GM12878 (cell line): ENCODE measurements around the gene INPP5D. TPM values are rescaled to one million over a fixed set of nuclear protein-coding genes. Genes with fewer than 3 reads are reported as not detected.

Source experiments
- ATAC-seq: fragments of 200-7000 bp; cut with Tn5 transposase; 3 replicates; pipeline ENCODE4 v1.9.1; 2020; ENCODE audit warnings: mild to moderate bottlenecking, moderate library complexity
- BruUV-seq: library from RNA; stranded (reverse); fragments of 400-500 nt; replicated peaks from 2 replicates; lab custom pipeline; 2021; lab: Mats Ljungman, UMichigan
- CTCF ChIA-PET: fragments of 300-600 bp; sonication (Branson Sonifier 250); formaldehyde crosslinking; extraction: SDS; loops from one replicate; lab custom pipeline; 2021; ENCODE audit warnings: inconsistent platforms; lab: Yijun Ruan, JAX
- POLR2A ChIA-PET: fragments of 350-600 bp; formaldehyde crosslinking; extraction: SDS; loops from one replicate; lab custom pipeline; 2021; ENCODE audit warnings: inconsistent platforms; lab: Charles Lee
- RAD21 ChIA-PET: fragments of 300-600 bp; sonication (Branson Sonifier 250); formaldehyde crosslinking; loops from one replicate; lab custom pipeline; 2023; ENCODE audit warnings: antibody characterized with exemption; ENCODE audit not compliant: unreplicated experiment; lab: Charles Lee
- SMC1A ChIA-PET: fragments of 300-600 bp; sonication (Branson Sonifier 250); formaldehyde crosslinking; loops from one replicate; lab custom pipeline; 2023; ENCODE audit not compliant: unreplicated experiment, uncharacterized antibody; lab: Charles Lee
- DNase-seq: peaks from one replicate; pipeline ENCODE4 v3.0.0-alpha.2; 2011; ENCODE audit warnings: low read depth, low spot score
- FAIRE-seq: peaks from 3 replicates; lab custom pipeline; 2011; peaks lifted over from hg19 to GRCh38; lab: Jason Lieb, UNC
- H2AFZ ChIP-seq: 2 replicates; pipeline ENCODE4 v1.6.0; 2011; ENCODE audit warnings: low read depth, low read length, control low read depth; ENCODE audit not compliant: control insufficient read depth
- H3K27ac ChIP-seq: 2 replicates; pipeline ENCODE4 v1.5.1; 2011; ENCODE audit warnings: control low read depth; ENCODE audit not compliant: control insufficient read depth, insufficient read depth
- H3K27me3 ChIP-seq, 2 experiments: replicated peaks in 1 of 2; 2 replicates each; pipeline versions ENCODE4 v1.6.0 to v1.6.1; 2011; ENCODE audit warnings: low read length in 1 of 2; ENCODE audit not compliant: control insufficient read depth in 2 of 2, insufficient read depth in 2 of 2
- H3K36me3 ChIP-seq, 2 experiments: 2 replicates each; pipeline ENCODE4 v1.5.1; 2011; ENCODE audit warnings: low read length in 1 of 2; ENCODE audit not compliant: control insufficient read depth in 2 of 2, insufficient read depth in 2 of 2
- H3K4me1 ChIP-seq: 2 replicates; pipeline ENCODE4 v1.6.1; 2011; ENCODE audit warnings: mild to moderate bottlenecking, low read length, moderate library complexity, mixed read lengths; ENCODE audit not compliant: control insufficient read depth, insufficient read depth
- H3K4me2 ChIP-seq: 2 replicates; pipeline ENCODE4 v1.6.0; 2011; ENCODE audit warnings: control low read depth; ENCODE audit not compliant: control insufficient read depth, insufficient read depth
- H3K4me3 ChIP-seq: fragments of 200-600 bp; sonication (generic); 2 replicates; pipeline ENCODE4 v1.5.1; 2016
- H3K79me2 ChIP-seq: 2 replicates; pipeline ENCODE4 v1.6.0; 2011; ENCODE audit warnings: low read length; ENCODE audit not compliant: control insufficient read depth, insufficient read depth
- H3K9ac ChIP-seq: 2 replicates; pipeline ENCODE4 v1.8.0; 2011; ENCODE audit warnings: low read length, control low read depth, mixed read lengths; ENCODE audit not compliant: control insufficient read depth, insufficient read depth
- H3K9me3 ChIP-seq: replicated peaks from 3 replicates; pipeline ENCODE4 v1.5.1; 2011; ENCODE audit warnings: mild to moderate bottlenecking, low read length; ENCODE audit not compliant: control insufficient read depth, insufficient read depth
- H4K20me1 ChIP-seq: 2 replicates; pipeline ENCODE4 v1.6.0; 2011; ENCODE audit not compliant: control insufficient read depth, insufficient read depth
- BHLHE40 ChIP-seq, 2 experiments: fragments of 450-650 bp in 1 of 2; IDR thresholded peaks; 2 replicates each; pipeline ENCODE4 v1.6.1; 2011 to 2017; ENCODE audit warnings: low read depth in 2 of 2, borderline replicate concordance in 1 of 2, improper control_type of control experiment in 1 of 2, low read length in 1 of 2, mild to moderate bottlenecking in 1 of 2
- CREB1 ChIP-seq: IDR thresholded peaks from 2 replicates; pipeline ENCODE4 v1.6.1; 2012; ENCODE audit warnings: low read depth, mild to moderate bottlenecking, inconsistent platforms
- FOS ChIP-seq: IDR thresholded peaks from 3 replicates; pipeline ENCODE4 v1.6.1; 2011; ENCODE audit warnings: borderline replicate concordance; ENCODE audit not compliant: insufficient read length; ENCODE audit errors: extremely low read depth
- PML ChIP-seq: IDR thresholded peaks from 2 replicates; pipeline ENCODE4 v1.6.1; 2012; ENCODE audit warnings: low read length, inconsistent platforms
- POLR2A ChIP-seq: IDR thresholded peaks from 2 replicates; pipeline ENCODE4 v1.6.1; 2011; ENCODE audit warnings: low read depth, mild to moderate bottlenecking, low read length
- POLR2AphosphoS5 ChIP-seq: IDR thresholded peaks from 2 replicates; pipeline ENCODE4 v1.6.1; 2011; ENCODE audit warnings: mild to moderate bottlenecking, low read length, inconsistent platforms
- RUNX3 ChIP-seq: IDR thresholded peaks from 2 replicates; pipeline ENCODE4 v1.6.1; 2012; ENCODE audit warnings: low read length, inconsistent platforms
- SMAD5 ChIP-seq: IDR thresholded peaks from 2 replicates; pipeline ENCODE4 v1.6.1; 2016; ENCODE audit warnings: antibody characterized with exemption, low read depth
- SUZ12 ChIP-seq: fragments of 200-600 bp; sonication (generic); IDR thresholded peaks from one replicate; pipeline ENCODE4 v1.6.1; 2018; ENCODE audit warnings: antibody characterized with exemption, mild to moderate bottlenecking; ENCODE audit not compliant: unreplicated experiment
- TARDBP ChIP-seq: IDR thresholded peaks from 2 replicates; pipeline ENCODE4 v1.6.1; 2016; ENCODE audit warnings: borderline replicate concordance
- WGBS: methylation state at CpG from one replicate; pipeline ENCODE4 v1.1.6; 2016; ENCODE audit warnings: low lambda C conversion rate; ENCODE audit not compliant: insufficient replicate concordance, insufficient coverage; ENCODE audit errors: missing lambda C conversion rate; 5-methylcytosine and 5-hydroxymethylcytosine counted together
- in situ Hi-C: fragments of 300-500 bp; cut with MboI; formaldehyde crosslinking; loops from 9 replicates; pipeline ENCODE4 v1.14.3; 2018; ENCODE audit warnings: mixed read lengths
- intact Hi-C: fragments of 100-400 bp; cut with micrococcal nuclease; formaldehyde crosslinking; loops from one replicate; pipeline ENCODE4 v1.14.2; 2022; ENCODE audit not compliant: unreplicated experiment
- polyA plus RNA-seq, 11 experiments: library from polyadenylated mRNA; depleted of rRNA in 4 of 11; unstranded in 6 of 11; stranded (reverse) in 5 of 11; fragments of >200 nt; fragmentation: Nextera tagmentation in 4 of 11; fragmentation: Illumina TruSeq in 1 of 11; extraction: Ambion mirVana in 4 of 11; extraction: Trizol in 1 of 11; gene quantifications; 1 replicate in 1 of 11; 2 replicates in 10 of 11; pipeline versions ENCODE4 v1.2.1 to v1.2.3, GENCODE V29; 2011 to 2016; ENCODE audit warnings: inconsistent platforms in 2 of 11, missing spikeins in 2 of 11, low read depth in 1 of 11
- total RNA-seq, 4 experiments: library from RNA; depleted of rRNA in 3 of 4; stranded (reverse); fragments of >200 nt in 3 of 4; fragmentation: Illumina TruSeq in 1 of 4; extraction: Trizol in 1 of 4; gene quantifications; 2 replicates each; pipeline versions ENCODE4 v1.2.1 to v1.2.3, GENCODE V29; 2013 to 2021
- TF ChIP-seq, protein P1 (sequence below): IDR thresholded peaks from 2 replicates; pipeline ENCODE4 v1.6.1; 2011; ENCODE audit warnings: borderline replicate concordance, low read depth, mild to moderate bottlenecking, moderate library complexity, low read length; ENCODE audit not compliant: insufficient read depth, poor library complexity, severe bottlenecking
- TF ChIP-seq, protein P2 (sequence below): IDR thresholded peaks from 2 replicates; pipeline ENCODE4 v1.6.1; 2012; ENCODE audit warnings: low read depth, low read length, improper control_type of control experiment

INPP5D gene
- total and polyA plus RNA-seq, 10 of the 15 experiments (the other 5 are each of a cell fraction or from before 2014, with no cell fraction given) = 11.8 to 139 (median 88.8) TPM

GRCh38 chr2:233062946-233063268, 2.8 kb downstream of the INPP5D start:
- ATAC-seq (peak; percentile 2; the same call in 2 of the 3 replicates), FAIRE-seq (no peak), DNase-seq (no peak)
- Histone ChIP-seq H3K36me3 (peaks cover 4 to 23% of the 10 kb centered on the region in 2 experiments), H3K79me2 (peaks cover 80% of the 10 kb centered on the region), H2AFZ (no peak overlapping the region), H3K9me3 (peaks cover 3% of the 10 kb centered on the region; the same call in 2 of the 3 replicates), H3K27me3 (no peaks in the 10 kb centered on the region), H4K20me1 (peaks cover 3% of the 10 kb centered on the region; the same call in 1 of the 2 replicates), H3K9ac (peak overlapping the region; percentile 91), H3K4me3 (peak overlapping the region; percentile 94), H3K27ac (peak overlapping the region; percentile 93), H3K4me2 (peak overlapping the region; percentile 98), H3K4me1 (peaks cover 52% of the 10 kb centered on the region)
- intact Hi-C loops = loop anchor here (1.0 to 5.0 kb wide), 2 partner anchors 61 to 789 kb away; partner anchors contain the start of gene HJURP
- TSS peak; percentile 93 for BruUV-seq
- 10% methylated on average over 6 of the region's 6 CpGs for WGBS
- ChIA-PET SMC1A (interaction anchor here (1.4 to 13.6 kb wide), 3 partner anchors 18 to 61 kb away, joined by 3 to 351 read pairs (median 65); no protein-coding TSS in a partner anchor), RAD21 (interaction anchor here (0.6 to 13.5 kb wide), 4 partner anchors 10 to 67 kb away, joined by 3 to 361 read pairs (median 82); no protein-coding TSS in a partner anchor), CTCF (interaction anchor here (0.6 to 6.2 kb wide), 5 partner anchors 8 to 189 kb away, joined by 3 to 68 read pairs (median 13); no protein-coding TSS in a partner anchor), POLR2A (interaction anchor here (7.8 to 9.6 kb wide), 2 partner anchors 17 to 39 kb away, joined by 70 to 271 read pairs; no protein-coding TSS in a partner anchor)
- TF ChIP-seq POLR2A (no peak), CREB1 (0 out of 2 replicates have a peak, but pooled peaks have one; percentile 10), SMAD5 (no peak), PML (0 out of 2 replicates have a peak, but pooled peaks have one; percentile 3)
- in situ Hi-C loops = no loop called here

DNA sequence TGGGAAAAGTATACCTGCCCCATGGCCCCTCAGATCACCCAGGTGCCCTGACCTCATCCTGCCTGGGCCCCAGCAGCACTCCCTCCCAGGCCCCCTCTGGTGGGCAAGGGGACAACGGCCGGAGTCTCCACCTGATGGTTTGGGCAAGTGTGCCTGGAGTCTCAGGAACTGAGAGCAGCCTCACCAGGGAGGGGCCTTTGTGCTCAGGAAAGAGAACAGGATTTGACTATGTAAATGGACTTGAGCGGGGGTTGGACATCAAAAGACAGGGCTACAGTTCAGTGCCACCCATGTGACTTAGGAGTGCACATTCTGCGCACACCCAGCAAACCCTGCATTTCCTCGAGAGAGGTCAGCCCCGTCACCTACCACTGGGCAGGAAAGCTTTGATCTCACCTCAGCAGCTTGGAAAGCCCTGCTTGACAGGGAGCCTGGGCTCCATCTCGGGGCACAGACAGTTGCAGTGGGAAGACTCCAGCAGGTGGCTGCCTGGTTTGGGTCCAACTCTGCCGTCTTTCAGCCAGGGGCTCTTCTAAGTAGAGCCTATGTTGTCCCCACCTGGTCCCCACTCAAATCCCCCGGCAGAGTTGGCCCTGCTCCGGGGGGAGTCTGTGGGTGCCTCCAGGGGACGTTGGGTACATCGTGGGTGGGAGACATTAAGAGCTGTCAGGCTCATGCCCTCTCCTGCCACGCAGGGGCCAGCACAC, 3.3 kb downstream of the INPP5D start:
- H3K4me2 ChIP-seq = peak overlapping the region; percentile 98
- peaks cover 53% of the 10 kb centered on the region for H3K4me1 ChIP-seq
- RAD21 ChIA-PET = interaction anchor here (1.2 to 13.5 kb wide), 7 partner anchors 18 to 188 kb away, joined by 4 to 361 read pairs (median 4); partner anchors contain the start of gene ATG16L1
- TF ChIP-seq, protein P1, sequence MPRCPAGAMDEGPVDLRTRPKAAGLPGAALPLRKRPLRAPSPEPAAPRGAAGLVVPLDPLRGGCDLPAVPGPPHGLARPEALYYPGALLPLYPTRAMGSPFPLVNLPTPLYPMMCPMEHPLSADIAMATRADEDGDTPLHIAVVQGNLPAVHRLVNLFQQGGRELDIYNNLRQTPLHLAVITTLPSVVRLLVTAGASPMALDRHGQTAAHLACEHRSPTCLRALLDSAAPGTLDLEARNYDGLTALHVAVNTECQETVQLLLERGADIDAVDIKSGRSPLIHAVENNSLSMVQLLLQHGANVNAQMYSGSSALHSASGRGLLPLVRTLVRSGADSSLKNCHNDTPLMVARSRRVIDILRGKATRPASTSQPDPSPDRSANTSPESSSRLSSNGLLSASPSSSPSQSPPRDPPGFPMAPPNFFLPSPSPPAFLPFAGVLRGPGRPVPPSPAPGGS = no peak
- TF ChIP-seq POLR2AphosphoS5 (peak; percentile 89), SUZ12 (no peak), FOS (no peak), BHLHE40 (IDR thresholded peaks at IDR 0.05; ENCODE audit: borderline replicate concordance in 1 of 2, low read depth in 2 of 2, low read length in 1 of 2) (peak; percentile 67 to 80), RUNX3 (peak; percentile 24), TARDBP (no peak; the same call in 1 of the 2 replicates)
- TF ChIP-seq, protein P2, sequence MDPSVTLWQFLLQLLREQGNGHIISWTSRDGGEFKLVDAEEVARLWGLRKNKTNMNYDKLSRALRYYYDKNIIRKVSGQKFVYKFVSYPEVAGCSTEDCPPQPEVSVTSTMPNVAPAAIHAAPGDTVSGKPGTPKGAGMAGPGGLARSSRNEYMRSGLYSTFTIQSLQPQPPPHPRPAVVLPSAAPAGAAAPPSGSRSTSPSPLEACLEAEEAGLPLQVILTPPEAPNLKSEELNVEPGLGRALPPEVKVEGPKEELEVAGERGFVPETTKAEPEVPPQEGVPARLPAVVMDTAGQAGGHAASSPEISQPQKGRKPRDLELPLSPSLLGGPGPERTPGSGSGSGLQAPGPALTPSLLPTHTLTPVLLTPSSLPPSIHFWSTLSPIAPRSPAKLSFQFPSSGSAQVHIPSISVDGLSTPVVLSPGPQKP = no peak

More for the DNA sequence above, 3.3 kb downstream of the INPP5D start:
- Histone ChIP-seq H3K4me3 (peak overlapping the region; percentile 94), H4K20me1 (peaks cover 3% of the 10 kb centered on the region; the same call in 1 of the 2 replicates), H3K36me3 (peaks cover 4 to 23% of the 10 kb centered on the region in 2 experiments), H3K9me3 (peaks cover 3% of the 10 kb centered on the region; the same call in 2 of the 3 replicates), H2AFZ (no peak overlapping the region), H3K79me2 (peaks cover 83% of the 10 kb centered on the region), H3K27me3 (no peaks in the 10 kb centered on the region), H3K9ac (peak overlapping the region; percentile 91), H3K27ac (peak overlapping the region; percentile 93)
- ChIA-PET POLR2A (interaction anchor here (1.4 to 9.6 kb wide), 3 partner anchors 16 to 39 kb away, joined by 6 to 271 read pairs (median 70); no protein-coding TSS in a partner anchor), SMC1A (interaction anchor here (1.2 to 13.6 kb wide), 4 partner anchors 18 to 61 kb away, joined by 3 to 351 read pairs (median 4); no protein-coding TSS in a partner anchor), CTCF (interaction anchor here (0.6 to 6.2 kb wide), 6 partner anchors 9 to 189 kb away, joined by 3 to 68 read pairs (median 12); no protein-coding TSS in a partner anchor)
- no TSS peak for BruUV-seq
- peak; percentile 87 for DNase-seq
- 2% methylated on average over 13 of the region's 13 CpGs for WGBS
- FAIRE-seq = peak; percentile 31
- ATAC-seq = peak; percentile 58
- in situ Hi-C loops (no loop called here), intact Hi-C loops (loop anchor here (1.0 to 5.0 kb wide), 2 partner anchors 61 to 789 kb away; partner anchors contain the start of gene HJURP)
